Neural cell (in vitro differentiated cells): Measurements from ENCODE around the gene CDK7. TPM values are rescaled to one million over a fixed set of nuclear protein-coding genes. Genes with fewer than 3 reads are reported as not detected.

Experiments
- H2AFZ ChIP-seq: fragments of 200-600, 300-800 bp; sonication (generic), shearing (Covaris generic); 2 replicates; pipeline ENCODE4 v1.6.0; 2014; ENCODE audit warnings: low read depth, mild to moderate bottlenecking, antibody characterized with exemption, low read length, moderate library complexity
- H3F3A ChIP-seq: fragments of 200-600 bp; shearing (Covaris generic); 2 replicates; pipeline ENCODE4 v1.6.1; 2016; ENCODE audit warnings: mild to moderate bottlenecking, moderate library complexity, mixed read lengths, antibody characterized with exemption, low read length; ENCODE audit not compliant: insufficient read depth, poor library complexity, severe bottlenecking
- H3K27ac ChIP-seq: fragments of 200-600, 300-800 bp; sonication (generic), shearing (Covaris generic); 2 replicates; pipeline ENCODE4 v1.5.1; 2014; ENCODE audit warnings: mild to moderate bottlenecking, low read length, moderate library complexity
- H3K27me3 ChIP-seq: fragments of 300-800, 200-600 bp; sonication (generic), shearing (Covaris generic); 2 replicates; pipeline ENCODE4 v1.6.0; 2014; ENCODE audit warnings: mild to moderate bottlenecking, low read depth, low read length, moderate library complexity; ENCODE audit not compliant: insufficient read depth
- H3K36me3 ChIP-seq: fragments of 300-800, 200-600 bp; sonication (generic), shearing (Covaris generic); 2 replicates; pipeline ENCODE4 v1.5.1; 2014; ENCODE audit warnings: mild to moderate bottlenecking, antibody characterized with exemption, low read length, moderate library complexity; ENCODE audit not compliant: insufficient read depth
- H3K4me2 ChIP-seq: fragments of 300-800, 200-600 bp; sonication (generic), shearing (Covaris generic); 2 replicates; pipeline ENCODE4 v1.6.0; 2014; ENCODE audit warnings: mild to moderate bottlenecking, low read length
- H3K4me3 ChIP-seq: fragments of 300-800, 200-600 bp; sonication (generic), shearing (Covaris generic); 2 replicates; pipeline ENCODE4 v1.5.1; 2014; ENCODE audit warnings: mild to moderate bottlenecking, low read length, moderate library complexity
- H3K79me2 ChIP-seq: fragments of 200-600 bp; shearing (Covaris generic); replicated peaks from 2 replicates; pipeline ENCODE4 v1.6.0; 2014; ENCODE audit warnings: mild to moderate bottlenecking, low read length, moderate library complexity; ENCODE audit not compliant: insufficient read depth
- H3K9ac ChIP-seq: fragments of 300-800, 200-600 bp; sonication (generic), shearing (Covaris generic); 2 replicates; pipeline ENCODE4 v1.6.1; 2016; ENCODE audit warnings: mild to moderate bottlenecking, low read length, mixed read lengths
- H3K9me2 ChIP-seq: fragments of 200-600 bp; shearing (Covaris generic); 2 replicates; pipeline ENCODE4 v1.6.1; 2016; ENCODE audit warnings: mild to moderate bottlenecking, low read length, mixed read lengths; ENCODE audit not compliant: insufficient read depth
- H3K9me3 ChIP-seq: fragments of 200-600, 300-800 bp; sonication (generic), shearing (Covaris generic); 2 replicates; pipeline ENCODE4 v1.6.1; 2016; ENCODE audit warnings: mild to moderate bottlenecking, mixed run types, low read length, moderate library complexity, mixed read lengths
- H4K20me1 ChIP-seq: fragments of 200-600 bp; shearing (Covaris generic); 2 replicates; pipeline ENCODE4 v1.6.1; 2016; ENCODE audit warnings: mild to moderate bottlenecking, mixed run types; ENCODE audit not compliant: insufficient read depth
- EP300 ChIP-seq: fragments of 450-650 bp; conservative IDR thresholded peaks from 2 replicates; pipeline ENCODE4 v1.6.1; 2014; ENCODE audit warnings: antibody characterized with exemption, mild to moderate bottlenecking, moderate library complexity; ENCODE audit not compliant: poor library complexity, severe bottlenecking
- EZH2 ChIP-seq: fragments of 200-600, 300-800 bp; shearing (Covaris generic), sonication (generic); IDR thresholded peaks from 2 replicates; pipeline ENCODE4 v1.6.1; 2014; ENCODE audit warnings: antibody characterized with exemption, low read length, borderline replicate concordance, mild to moderate bottlenecking; ENCODE audit not compliant: insufficient read depth, poor library complexity, severe bottlenecking
- MXI1 ChIP-seq: fragments of 450-650 bp; conservative IDR thresholded peaks from 2 replicates; pipeline ENCODE4 v1.6.1; 2014; ENCODE audit warnings: antibody characterized with exemption, mild to moderate bottlenecking; ENCODE audit not compliant: poor library complexity, severe bottlenecking
- POLR2AphosphoS5 ChIP-seq: IDR thresholded peaks from 2 replicates; pipeline ENCODE4 v1.6.1; 2012
- RAD21 ChIP-seq: fragments of 450-650 bp; conservative IDR thresholded peaks from 2 replicates; pipeline ENCODE4 v1.6.1; 2014; ENCODE audit warnings: antibody characterized with exemption, mild to moderate bottlenecking, moderate library complexity
- SMC3 ChIP-seq: fragments of 450-650 bp; conservative IDR thresholded peaks from 2 replicates; pipeline ENCODE4 v1.6.1; 2014; ENCODE audit warnings: antibody characterized with exemption, mild to moderate bottlenecking, moderate library complexity; ENCODE audit not compliant: poor library complexity
- TAF1 ChIP-seq: IDR thresholded peaks from 2 replicates; pipeline ENCODE4 v1.6.1; 2012; ENCODE audit warnings: low read depth
- polyA plus RNA-seq: library from polyadenylated mRNA; depleted of rRNA; stranded (reverse); fragments of >200 nt; gene quantifications from 2 replicates; pipeline ENCODE4 v1.2.3, GENCODE V29; 2014
- TF ChIP-seq, protein P1 (sequence below): IDR thresholded peaks from 2 replicates; pipeline ENCODE4 v1.6.1; 2012; ENCODE audit warnings: borderline replicate concordance
- TF ChIP-seq, protein P2 (sequence below): fragments of 450-650 bp; IDR thresholded peaks from 2 replicates; pipeline ENCODE4 v1.5.1; 2014; ENCODE audit warnings: antibody characterized with exemption, mild to moderate bottlenecking, moderate library complexity; ENCODE audit not compliant: poor library complexity, severe bottlenecking

CDK7 gene
- polyA plus RNA-seq, 1 donor from 2014 or later: 44.2 TPM

DNA sequence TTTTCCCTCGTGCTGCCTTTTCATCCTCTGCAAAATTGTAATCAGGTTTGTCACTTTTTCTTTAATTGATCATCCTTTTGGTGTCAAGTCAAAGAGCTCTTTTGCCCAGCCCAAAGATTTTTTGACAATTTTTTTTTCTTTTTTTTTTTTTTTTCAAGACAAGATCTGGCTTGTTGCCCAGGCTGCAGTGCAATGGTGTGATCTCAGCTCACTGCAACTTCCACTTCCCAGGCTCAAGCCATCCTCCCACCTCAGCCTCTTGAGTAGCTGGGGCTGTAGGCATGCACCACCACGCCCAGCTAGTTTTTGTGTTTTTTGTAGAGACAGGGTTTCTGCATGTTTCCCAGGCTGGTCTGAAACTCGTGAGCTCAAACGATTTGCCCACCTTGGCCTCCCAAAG is 36.7 kb downstream of the CDK7 start:
- H3K4me3 ChIP-seq: no peak overlapping the region
- no peak overlapping the region for H3K9ac ChIP-seq
- no peak overlapping the region for H3K4me2 ChIP-seq
- H3K9me3 ChIP-seq: no peaks in the 10 kb centered on the region
- H3K27ac ChIP-seq: no peak overlapping the region
- H2AFZ ChIP-seq: no peak overlapping the region
- no peaks in the 10 kb centered on the region for H3K9me2 ChIP-seq
- no peaks in the 10 kb centered on the region for H3K27me3 ChIP-seq
- no peaks in the 10 kb centered on the region for H4K20me1 ChIP-seq
- no peaks in the 10 kb centered on the region for H3K36me3 ChIP-seq
- no peak for TF ChIP-seq POLR2AphosphoS5
- no peak for TF ChIP-seq MXI1
- no peak for TF ChIP-seq RAD21
- TF ChIP-seq EP300: no peak
- TF ChIP-seq, protein P1, sequence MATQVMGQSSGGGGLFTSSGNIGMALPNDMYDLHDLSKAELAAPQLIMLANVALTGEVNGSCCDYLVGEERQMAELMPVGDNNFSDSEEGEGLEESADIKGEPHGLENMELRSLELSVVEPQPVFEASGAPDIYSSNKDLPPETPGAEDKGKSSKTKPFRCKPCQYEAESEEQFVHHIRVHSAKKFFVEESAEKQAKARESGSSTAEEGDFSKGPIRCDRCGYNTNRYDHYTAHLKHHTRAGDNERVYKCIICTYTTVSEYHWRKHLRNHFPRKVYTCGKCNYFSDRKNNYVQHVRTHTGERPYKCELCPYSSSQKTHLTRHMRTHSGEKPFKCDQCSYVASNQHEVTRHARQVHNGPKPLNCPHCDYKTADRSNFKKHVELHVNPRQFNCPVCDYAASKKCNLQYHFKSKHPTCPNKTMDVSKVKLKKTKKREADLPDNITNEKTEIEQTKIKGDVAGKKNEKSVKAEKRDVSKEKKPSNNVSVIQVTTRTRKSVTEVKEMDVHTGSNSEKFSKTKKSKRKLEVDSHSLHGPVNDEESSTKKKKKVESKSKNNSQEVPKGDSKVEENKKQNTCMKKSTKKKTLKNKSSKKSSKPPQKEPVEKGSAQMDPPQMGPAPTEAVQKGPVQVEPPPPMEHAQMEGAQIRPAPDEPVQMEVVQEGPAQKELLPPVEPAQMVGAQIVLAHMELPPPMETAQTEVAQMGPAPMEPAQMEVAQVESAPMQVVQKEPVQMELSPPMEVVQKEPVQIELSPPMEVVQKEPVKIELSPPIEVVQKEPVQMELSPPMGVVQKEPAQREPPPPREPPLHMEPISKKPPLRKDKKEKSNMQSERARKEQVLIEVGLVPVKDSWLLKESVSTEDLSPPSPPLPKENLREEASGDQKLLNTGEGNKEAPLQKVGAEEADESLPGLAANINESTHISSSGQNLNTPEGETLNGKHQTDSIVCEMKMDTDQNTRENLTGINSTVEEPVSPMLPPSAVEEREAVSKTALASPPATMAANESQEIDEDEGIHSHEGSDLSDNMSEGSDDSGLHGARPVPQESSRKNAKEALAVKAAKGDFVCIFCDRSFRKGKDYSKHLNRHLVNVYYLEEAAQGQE: no peak
- TF ChIP-seq, protein P2, sequence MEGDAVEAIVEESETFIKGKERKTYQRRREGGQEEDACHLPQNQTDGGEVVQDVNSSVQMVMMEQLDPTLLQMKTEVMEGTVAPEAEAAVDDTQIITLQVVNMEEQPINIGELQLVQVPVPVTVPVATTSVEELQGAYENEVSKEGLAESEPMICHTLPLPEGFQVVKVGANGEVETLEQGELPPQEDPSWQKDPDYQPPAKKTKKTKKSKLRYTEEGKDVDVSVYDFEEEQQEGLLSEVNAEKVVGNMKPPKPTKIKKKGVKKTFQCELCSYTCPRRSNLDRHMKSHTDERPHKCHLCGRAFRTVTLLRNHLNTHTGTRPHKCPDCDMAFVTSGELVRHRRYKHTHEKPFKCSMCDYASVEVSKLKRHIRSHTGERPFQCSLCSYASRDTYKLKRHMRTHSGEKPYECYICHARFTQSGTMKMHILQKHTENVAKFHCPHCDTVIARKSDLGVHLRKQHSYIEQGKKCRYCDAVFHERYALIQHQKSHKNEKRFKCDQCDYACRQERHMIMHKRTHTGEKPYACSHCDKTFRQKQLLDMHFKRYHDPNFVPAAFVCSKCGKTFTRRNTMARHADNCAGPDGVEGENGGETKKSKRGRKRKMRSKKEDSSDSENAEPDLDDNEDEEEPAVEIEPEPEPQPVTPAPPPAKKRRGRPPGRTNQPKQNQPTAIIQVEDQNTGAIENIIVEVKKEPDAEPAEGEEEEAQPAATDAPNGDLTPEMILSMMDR: no peak
- no peak for TF ChIP-seq EZH2
- no peak for TF ChIP-seq SMC3
- no peak for TF ChIP-seq TAF1
- no peaks in the 10 kb centered on the region for H3K79me2 ChIP-seq
- H3F3A ChIP-seq: no peaks in the 10 kb centered on the region

DNA sequence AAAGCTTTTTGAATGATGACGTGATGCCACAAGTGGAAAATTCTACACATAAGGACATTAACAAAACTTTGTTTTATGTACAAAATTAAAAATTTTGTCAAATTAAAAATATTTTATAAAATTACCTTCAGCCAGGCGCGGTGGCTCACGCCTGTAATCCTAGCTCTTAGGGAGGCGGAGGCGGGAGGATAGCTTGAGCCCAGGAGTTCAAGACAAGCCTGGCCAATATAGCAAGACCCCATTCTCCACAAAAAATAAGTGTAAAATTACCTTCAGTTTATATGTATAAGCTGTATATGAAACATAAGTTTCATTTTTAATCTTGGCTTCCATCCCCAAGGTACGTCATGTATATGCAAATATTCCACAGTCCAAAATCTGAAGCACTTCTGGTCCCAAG is 40.9 kb downstream of the CDK7 start:
- Histone ChIP-seq H3K27me3 (no peaks in the 10 kb centered on the region), H3K79me2 (no peaks in the 10 kb centered on the region), H2AFZ (no peak overlapping the region), H3K9me3 (no peaks in the 10 kb centered on the region), H3K4me3 (no peak overlapping the region), H4K20me1 (no peaks in the 10 kb centered on the region), H3K4me2 (no peak overlapping the region), H3F3A (no peaks in the 10 kb centered on the region), H3K9ac (no peak overlapping the region), H3K36me3 (no peaks in the 10 kb centered on the region), H3K9me2 (no peaks in the 10 kb centered on the region), H3K27ac (no peak overlapping the region)
- TF ChIP-seq EZH2: no peak
- TF ChIP-seq MXI1: no peak
- TF ChIP-seq, protein P2: no peak
